Right lobe of liver (tissue), 4 donors: Measurements from ENCODE around the gene SEC24D.

Source experiments
- CTCF ChIP-seq, 4 donors: fragments of 200-600 bp in 3 of 4; fragments of 450-650 bp in 1 of 4; IDR thresholded peaks; one replicate each; pipeline versions ENCODE4 v1.5.1 to v1.8.0; 2016 to 2022; ENCODE audit warnings: antibody characterized with exemption in 4 of 4, mild to moderate bottlenecking in 2 of 4
- POLR2A ChIP-seq: fragments of 450-650 bp; IDR thresholded peaks from one replicate; pipeline ENCODE4 v1.6.1; 2017; ENCODE audit warnings: antibody characterized with exemption, mild to moderate bottlenecking
- donor health status: DM: no; HTN: no; CAD: no.
- donor health status: DM: no; HTN: no; CAD: no.
- donor health status: DM: no; HTN: yes; CAD: no.

- TF ChIP-seq CTCF (IDR thresholded peaks at IDR 0.05) = no peak
- TF ChIP-seq POLR2A = no peak
These were observed 37.3 kb downstream of the SEC24D start for GRCh38 chr4:118798658-118799057.
